CD4-positive, alpha-beta T cell treated with Interleukin-4 for 4 hours (primary cell): Measurements from ENCODE around the gene NHSL1.

ENCODE experiments used
- DNase-seq: peaks from one replicate; pipeline ENCODE4 v3.0.0-alpha.2; 2020

Gene NHSL1

DNA sequence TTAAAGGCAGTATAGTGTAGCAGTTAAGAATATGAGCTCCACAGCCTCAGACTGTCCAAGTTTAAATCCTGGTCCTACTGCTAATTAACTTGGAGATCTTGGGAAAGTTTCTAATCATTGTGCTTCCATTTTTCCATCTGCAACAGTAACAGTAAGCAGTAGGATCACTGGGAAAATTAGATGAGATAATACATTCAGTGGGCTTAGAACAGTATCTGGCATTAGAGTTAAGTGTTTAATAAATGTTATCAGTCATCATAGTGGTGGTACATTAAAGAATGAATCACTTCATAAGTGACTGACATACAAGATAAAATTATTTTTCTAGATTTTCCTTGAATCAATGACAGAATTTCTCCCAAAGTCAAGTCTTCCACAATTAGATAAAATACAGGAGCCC is 5.0 kb downstream of the NHSL1 start:
- DNase-seq = no peak

DNA sequence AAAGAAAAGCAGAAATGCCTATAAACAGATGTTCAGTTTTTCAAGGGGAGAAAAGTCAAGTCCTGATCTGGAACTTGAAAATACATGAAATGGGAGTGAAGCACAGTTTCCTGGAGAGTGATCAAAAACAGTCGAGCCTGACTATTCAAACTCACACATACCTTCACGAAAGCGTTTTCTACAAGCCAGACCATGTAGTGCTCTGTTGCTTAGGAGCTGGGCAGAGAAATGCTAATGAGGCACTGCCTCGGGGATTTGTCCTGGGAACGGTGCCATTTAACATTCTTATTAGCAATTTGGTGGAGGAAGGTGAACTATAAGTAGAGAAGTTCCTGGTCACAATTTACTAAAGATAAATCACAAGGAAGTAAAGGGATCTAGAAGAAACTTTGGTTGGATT is 5.9 kb downstream of the NHSL1 start:
- no peak for DNase-seq

DNA sequence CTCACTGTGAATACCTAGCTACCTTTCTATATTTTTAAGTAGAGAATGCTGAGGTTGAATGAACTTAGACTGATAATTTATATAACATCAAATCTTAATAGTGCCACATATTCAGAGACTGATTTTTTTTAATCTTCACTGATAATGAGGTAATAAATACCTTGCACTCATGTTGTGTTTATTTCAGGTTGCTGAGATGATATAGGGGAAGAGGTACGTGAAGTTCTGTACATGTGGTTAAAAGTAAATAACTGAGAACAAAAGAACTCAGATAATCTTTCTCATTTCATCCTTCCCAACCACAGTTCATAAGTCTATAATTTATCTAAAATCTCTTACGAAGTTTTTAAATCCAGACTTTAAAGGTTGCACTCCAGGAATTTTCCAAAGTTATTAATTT is 6.4 kb downstream of the NHSL1 start:
- no peak for DNase-seq

DNA sequence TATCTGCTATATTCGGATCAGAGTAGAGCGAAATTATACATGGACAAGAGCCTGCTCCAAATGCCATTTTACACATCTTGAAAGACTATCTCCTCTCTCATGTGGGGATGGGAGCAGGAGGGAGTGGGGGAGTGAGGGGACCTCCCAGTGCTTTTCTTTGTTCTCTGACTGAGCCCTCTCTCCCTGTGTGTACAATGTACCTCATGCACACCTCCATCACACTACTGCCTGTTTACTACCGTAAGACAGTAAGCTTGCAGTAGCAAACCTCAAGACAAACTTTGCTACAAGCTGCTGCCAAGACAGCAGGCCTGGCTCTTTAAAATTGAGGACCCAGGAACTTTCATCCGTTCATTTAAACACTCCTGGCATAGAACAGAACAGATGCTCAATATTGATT is 7.2 kb downstream of the NHSL1 start:
- DNase-seq = no peak

DNA sequence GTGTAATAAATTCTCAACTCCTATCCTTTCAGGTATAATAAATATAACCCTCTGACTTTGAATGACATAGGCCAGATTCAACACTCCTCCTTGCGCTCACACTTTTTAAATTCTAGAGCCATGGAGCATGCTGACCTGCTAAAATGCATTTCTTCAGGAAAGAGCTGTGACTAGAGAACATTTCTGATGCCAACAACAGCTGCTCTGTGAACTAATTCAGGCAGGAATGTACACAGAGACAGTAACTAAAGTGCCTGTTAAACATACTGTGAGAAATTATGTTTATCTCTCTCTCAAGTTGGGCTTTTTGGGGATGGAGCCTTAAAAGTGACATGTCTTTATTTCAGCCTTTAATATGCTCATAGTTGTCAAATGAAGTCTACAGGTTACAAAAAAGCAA is 8.3 kb downstream of the NHSL1 start:
- no peak for DNase-seq

DNA sequence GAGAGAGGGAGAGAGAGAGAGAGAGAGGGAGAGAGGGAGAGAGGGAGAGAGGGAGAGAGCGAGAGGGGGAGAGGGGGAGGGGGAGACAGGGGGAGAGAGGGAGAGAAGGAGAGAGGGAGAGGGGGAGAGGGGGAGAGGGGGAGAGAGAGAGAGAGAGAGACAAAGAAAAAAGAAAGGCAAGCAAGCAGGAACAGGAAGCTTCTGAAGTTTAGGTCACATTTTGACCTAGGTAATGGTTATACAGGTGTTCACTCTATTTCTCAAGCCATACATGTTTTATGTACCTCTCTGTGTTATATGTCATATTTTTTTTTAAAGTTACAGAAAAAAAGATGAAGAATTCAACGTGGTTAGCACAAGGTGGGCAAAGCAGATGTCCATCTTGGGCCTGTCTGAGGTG is 9.4 kb downstream of the NHSL1 start:
- DNase-seq = no peak

DNA sequence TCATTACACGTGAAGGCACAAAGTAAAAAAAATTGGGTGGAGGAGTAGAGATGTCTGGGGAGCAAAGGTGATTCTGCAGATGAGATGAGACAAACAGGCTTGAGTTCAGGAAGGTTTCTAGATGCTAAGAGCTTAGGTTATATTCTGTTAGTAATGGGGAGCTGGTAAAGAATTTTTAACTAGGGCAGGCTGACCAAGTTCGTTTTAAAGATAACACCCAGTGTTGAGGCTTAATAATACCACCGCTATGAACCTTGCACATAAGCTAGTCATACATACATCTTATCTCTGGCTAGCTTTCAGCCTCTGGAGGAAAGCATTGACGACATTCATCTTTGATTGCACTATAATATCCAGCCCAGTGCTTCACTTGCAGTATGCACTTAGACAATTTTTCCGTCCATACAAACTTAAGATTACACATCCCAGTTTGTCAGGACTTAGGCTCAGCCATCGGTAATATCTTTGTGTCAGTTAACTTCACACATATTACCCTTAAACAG is 12.1 kb downstream of the NHSL1 start:
- DNase-seq = no peak

DNA sequence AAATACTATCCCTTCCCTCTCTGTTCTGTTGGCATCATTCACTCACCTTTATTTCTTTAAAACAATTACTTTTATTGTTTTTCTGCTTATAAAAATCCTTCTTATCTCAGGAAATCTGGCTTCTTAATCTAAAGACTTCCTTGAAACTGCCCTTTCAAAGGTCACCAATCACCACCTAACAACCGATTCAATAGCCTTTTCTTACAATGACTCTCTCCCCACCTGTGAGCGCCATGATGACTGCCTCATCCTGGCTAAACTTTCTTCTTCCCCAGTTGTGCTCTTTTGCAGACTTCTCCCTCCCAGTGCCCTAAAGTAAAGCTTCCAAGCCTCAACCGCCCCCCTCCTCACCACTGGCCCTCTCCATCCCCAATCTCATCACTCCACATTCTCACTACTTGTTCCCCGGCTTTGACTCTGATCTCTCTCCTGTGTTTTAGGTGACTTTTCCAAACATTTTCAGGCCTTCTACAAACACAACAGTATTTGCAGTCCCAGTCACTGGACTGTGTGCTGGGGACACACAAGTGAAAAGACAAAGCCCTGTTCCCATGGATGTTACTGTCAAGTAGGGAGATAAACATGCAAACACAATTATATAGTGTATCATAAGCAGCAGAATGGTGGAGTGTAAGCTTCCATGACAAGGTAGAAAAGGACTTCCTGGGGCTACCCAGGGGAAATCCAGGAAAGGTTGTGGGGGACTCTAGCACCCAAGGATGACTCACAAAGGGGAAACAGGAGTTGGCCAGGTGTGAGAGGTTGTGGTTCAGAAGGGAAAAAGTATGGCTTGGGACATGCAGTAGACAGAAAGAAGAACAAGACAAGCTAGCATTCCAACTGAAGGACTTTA is 12.8 kb downstream of the NHSL1 start:
- DNase-seq = no peak

DNA sequence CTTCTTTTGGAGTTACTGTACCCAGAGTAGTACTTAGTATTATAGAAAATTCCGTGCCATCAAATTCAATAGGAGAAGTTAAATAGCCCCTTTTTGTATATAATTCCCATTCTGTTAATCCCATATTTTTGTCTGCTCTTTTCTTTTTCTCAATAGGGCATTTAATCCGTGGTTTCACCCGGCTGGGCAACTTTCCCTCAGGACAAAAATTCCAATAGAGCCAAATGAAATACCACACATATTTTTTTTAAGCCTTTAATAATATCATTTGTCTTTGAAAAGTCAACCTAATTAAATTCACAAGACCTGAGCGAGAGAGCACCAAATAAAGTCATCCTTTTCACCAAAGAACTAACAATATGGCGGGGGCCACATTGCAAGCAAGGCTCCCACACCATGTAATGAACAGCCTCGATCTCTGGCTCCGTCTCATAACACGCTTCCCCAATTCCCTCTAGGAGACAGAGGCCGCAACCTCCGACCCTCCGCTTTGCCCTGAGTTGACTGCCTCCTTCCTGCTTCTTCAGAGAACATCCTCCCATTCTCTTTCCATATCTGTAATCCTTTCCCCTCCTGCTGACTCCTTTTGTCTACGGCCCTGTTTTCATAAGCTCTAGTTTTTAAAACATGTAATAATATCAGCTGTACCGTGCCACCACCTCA is 13.6 kb downstream of the NHSL1 start:
- no peak for DNase-seq

DNA sequence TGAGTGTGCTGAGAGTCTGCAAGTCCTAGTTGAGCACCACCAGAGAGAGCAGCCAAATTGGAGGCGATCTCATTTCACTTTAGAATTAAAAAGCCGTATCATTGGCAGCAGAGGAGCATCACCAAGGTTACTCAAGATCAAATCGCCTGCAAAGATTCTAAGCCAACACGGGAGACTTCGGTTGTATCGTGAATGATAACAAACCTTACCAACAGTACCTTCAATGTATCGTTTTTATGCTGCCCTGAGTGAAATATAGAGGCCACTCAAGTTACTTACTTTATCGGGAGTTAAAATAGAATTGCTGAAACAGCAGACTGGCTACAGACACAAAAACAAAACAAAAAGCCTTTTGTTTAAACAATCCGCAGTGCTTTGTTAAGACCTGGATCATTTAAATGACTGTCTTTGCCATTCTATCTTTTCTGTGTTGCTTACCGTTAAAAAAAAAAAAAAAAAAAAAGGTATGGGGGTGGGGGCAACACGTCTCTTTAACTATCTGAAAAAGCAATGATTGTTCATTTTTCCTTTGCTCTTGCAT is 14.2 kb downstream of the NHSL1 start:
- DNase-seq = no peak

DNA sequence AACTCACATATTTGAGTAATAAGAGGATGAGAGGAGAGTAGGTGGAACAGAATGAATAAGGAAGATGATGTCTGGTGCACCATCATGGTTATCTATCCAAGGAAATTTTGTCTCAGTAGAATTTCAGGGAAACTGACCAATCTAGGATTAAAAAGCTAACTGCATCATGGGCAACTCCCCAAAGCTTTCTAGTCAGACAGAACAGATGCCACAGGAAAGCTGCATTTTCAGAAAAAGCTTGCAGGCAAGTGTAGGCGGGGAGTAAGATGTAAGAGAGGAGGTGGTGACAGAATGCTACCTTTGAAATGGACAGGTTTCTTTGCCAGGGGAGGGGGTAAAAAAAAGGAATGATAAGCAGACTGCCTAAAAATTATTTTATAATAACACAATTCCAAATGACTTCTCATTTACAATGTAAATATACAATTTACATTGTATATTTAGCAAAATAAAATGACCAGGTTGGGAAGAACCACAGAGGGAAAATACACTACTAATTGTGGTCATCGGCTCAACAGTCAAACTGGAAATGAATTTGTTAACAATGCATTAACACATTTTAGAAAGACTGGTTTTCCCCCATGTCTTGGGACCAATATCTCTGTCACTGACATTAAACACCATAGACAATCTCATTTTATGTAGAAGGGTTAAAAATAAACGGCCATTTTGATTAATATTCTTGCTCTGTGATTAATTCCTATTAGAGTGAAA is 15.1 kb downstream of the NHSL1 start:
- DNase-seq = no peak

DNA sequence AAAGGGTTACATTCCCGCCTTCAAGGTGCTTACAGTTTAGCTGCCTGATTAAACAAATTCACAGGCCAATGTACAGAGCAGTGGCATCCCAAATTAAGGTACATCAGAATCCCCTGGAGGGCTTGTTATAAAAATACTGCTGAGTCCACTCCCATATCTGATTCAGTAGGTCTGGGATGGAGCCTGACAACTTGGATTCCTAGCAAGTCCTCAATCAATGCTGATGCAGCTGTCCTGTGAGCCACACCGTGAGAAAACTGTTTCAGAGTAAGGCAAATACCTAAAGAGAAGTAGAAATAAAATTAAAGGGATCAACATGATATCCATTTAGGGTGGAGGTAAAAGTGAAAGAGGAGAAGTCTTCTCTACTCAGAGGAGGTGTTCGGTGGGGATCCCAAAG is 16.5 kb downstream of the NHSL1 start:
- DNase-seq = no peak

DNA sequence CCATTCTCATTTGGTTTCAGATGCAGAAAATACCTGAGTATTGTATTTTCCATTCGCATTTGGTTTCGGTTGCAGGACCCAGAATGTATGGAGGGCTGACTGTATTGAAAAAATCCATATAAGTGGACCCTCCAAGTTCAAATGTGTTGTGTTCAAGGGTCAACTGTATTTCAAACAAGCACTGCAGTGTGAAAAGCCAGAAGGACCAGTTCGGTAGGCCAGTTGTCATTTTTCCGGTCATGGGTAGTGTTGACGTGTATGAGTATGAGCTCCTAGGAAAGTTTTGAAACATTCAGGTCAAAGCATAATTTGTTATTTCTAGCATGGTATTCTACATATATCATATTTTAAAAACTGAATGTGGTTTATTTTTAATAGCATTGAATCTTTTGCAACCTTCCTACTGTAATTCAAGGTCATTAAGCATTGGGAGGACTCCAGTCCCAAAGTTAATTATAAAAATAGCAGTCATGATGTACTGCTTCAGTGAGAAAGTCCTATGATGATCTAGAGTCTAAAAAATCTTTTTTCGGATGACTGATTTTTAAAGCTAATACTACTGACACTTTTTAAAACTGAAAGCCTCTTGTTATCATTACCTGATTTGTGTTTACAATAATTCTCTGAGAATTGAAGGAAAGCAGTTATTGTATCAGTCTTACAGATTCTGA is 18.9 kb downstream of the NHSL1 start:
- no peak for DNase-seq

DNA sequence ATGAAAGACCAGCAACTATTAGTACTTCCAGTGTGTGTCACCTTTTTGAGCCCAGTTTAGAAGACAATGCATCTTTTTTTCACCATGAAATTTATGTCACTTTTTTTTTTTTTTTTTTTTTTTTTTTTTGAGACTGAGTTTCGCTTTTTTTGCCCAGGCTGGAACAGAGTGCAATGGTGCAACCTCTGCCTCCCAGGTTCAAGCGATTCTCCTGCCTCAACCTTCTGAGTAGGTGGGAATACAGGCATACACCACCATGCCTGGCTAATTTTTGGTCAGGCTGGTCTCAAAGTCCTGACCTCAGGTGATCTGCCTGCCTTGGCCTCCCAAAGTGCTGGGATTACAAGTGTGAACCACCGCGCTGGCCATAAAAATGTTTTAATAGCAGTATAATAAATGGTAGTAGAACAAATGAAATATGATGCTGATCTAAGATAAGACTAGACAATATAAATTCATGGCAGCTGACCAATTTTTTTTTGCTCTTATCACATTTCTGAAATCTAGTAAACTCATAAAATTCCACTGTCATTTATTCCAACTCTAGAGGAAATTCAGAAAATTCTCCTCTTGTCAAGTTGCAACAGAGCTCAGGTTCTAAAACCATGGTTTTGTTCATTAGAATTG is 21.3 kb downstream of the NHSL1 start:
- DNase-seq = no peak

DNA sequence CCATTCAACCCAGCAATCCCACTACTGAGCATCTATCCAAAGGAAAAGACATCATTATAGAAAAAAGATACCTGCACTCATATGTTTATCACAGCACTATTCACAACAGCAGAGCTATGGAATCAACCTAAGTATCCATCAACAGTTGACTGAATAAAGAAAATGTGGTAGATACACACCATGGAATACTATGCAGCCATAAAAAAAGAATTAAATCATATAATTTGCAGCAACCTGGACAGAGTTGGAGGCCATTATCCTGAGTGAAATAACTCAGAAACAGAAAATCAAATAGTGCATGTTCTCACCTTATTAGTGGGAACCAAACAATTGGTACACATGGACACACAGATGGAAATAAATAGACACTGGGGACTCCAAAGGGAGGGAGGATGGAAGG is 23.2 kb downstream of the NHSL1 start:
- no peak for DNase-seq

DNA sequence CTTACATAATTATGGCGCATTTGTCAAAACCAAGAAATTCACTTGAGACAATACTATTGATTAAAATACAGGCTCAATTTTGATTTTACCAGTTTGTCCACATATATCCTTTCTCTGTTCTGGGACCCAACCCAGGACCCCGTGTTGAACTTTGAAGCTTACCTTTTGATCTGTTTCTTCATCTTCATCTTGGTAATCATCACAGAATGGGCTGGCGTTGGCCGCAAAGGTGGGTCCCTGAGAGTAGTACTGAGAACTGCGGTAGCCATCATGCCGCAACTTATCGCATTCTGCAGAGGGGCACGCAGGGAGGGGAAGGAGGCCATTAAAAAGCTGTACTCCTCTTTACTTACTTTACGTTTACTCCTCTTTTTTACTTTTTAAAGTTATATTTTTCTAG is 26.1 kb downstream of the NHSL1 start:
- no peak for DNase-seq

DNA sequence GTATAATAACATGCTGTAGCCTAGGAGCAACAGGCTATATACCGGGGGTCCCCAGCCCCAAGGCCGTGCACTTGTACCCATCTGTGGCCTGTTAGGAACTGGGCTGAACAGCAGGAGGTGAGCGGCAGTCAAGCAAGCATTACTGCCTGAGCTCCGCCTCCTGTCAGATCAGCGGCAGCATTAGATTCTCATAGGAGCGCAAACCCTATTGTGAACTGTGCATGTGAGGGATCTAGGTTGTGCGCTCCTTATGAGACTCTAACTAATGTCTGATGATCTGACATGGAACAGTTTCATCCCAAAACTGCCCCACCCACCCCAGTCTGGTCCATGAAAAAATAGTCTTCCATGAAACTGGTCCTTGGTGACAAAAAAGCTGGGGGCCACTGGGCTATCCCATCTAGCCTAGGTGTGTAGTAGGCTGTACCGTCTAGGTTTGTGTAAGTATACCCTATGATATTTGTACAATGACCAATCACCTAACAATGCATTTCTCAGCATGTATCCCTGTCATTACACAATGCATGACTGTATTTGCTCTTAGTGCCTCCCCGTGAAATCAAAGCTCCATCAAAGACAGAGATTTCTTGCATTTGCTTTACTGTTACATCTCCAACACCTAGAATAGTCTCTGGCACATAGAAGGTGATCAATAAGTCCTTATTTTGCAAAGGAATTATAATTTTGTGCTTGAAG is 30.8 kb downstream of the NHSL1 start:
- DNase-seq = no peak

DNA sequence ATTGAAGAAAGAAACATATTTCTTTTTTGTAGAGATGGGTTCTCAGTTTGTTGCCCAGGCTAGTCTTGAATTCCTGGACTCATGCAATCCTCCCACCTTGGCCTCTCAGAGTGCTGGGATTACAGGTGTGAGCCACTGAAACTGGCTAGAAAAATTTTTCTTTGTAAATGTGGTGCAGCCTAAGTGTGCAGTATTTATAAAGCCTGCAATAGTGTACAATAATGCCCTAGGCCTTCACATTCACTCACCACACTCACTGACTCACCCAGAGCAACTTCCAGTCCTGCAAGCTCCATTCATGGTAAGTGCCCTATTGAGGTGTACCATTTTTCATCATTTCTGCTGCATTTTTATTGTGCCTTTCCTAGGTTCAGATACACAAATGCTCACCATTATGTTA is 31.4 kb downstream of the NHSL1 start:
- no peak for DNase-seq

DNA sequence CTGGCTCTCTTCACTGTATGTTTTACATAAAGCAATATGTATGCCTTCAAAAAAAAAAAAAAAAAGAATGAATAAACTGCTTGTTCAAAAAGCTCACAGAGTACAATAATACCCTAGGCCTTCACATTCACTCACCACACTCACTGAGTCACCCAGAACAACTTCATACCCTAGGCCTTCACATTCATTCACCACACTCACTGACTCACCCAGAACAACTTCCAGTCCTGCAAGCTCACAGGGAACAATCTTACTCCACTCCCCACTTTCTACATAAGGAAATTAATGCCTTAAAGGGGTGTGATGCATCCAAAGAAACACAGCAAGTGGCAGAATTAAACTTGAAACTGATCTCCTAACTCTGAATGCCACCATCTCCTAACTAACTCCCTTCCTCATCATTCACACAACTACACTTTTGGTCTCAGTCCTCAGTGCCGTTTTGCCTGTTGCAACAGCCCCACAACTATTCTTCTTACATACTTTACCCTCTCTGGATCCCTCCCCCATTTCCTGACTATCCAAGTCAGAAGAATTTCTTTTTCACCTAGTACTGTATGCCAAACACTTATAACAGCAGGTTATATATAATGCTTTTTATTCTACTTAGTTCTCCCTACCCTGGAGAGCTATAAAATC is 34.2 kb downstream of the NHSL1 start:
- no peak for DNase-seq

DNA sequence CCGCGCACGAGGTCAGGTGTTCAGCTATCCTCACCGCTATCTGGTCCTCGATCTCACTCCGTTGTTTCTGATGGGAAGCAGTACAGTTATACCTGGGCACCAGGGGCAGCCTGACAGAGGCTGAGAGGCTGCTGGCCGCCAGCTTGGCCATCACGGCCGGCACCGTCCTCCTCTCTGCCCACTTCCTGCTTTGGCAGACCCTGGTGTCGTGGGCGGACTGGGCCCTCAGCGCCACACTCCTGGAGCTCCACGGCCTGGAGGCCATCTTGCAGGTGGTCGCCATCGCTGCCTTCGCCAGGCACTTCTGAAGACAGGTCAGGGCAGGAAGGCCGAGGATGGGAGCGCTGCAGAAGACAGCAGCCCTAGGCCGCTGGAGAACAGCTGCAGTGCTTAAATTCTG is 35.2 kb downstream of the NHSL1 start:
- DNase-seq = no peak

DNA sequence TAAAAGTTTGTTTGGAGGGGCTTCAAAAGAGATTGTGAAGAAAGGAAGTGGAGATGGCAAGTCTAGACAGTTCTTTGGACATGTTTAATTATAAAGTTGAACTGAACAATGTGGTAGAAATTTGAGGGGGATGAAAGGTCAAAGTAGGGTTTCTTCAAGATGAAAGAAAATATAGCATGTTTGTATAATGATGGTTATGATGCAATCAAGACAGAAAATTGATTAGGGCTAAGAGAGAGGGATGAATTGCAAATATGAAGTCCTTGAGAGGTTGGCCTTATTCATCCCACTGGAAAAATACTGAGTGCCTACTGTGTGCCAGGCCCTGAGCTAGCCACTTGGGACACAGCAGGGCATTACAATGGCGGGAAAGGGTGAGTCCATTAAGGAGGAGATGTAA is 37.6 kb downstream of the NHSL1 start:
- DNase-seq = no peak
